SK-N-SH treated with all-trans-retinoic acid at 6 μM for 48 hours (cell line): ENCODE data around the gene CENPT.

Experiments used
- ATAC-seq: fragments of 200-7000 bp; cut with Tn5 transposase; 3 replicates; pipeline ENCODE4 v1.9.1; 2020; ENCODE audit warnings: mild to moderate bottlenecking, moderate library complexity
- ARNTL ChIP-seq: fragments of 450-650 bp; formaldehyde crosslinking; IDR thresholded peaks from 2 replicates; pipeline ENCODE4 v1.5.0; 2020; ENCODE audit warnings: low read depth, mild to moderate bottlenecking, moderate library complexity, borderline replicate concordance
- CSDC2 ChIP-seq: fragments of 250-450 bp; sonication (Bioruptor Pico); IDR thresholded peaks from 2 replicates; pipeline ENCODE4 v1.5.0; 2020; ENCODE audit warnings: mild to moderate bottlenecking, moderate library complexity
- ESRRG ChIP-seq: fragments of 250-450 bp; sonication (Bioruptor Pico); IDR thresholded peaks from 2 replicates; pipeline ENCODE4 v1.6.1; 2021; ENCODE audit warnings: mild to moderate bottlenecking
- GLIS3 ChIP-seq: fragments of 250-450 bp; sonication (Bioruptor Pico); IDR thresholded peaks from 2 replicates; pipeline ENCODE4 v1.5.0; 2020; ENCODE audit warnings: mild to moderate bottlenecking, moderate library complexity
- ISL1 ChIP-seq: fragments of 250-450 bp; sonication (Bioruptor Pico); IDR thresholded peaks from 2 replicates; pipeline ENCODE4 v2.1.2; 2022; ENCODE audit warnings: mild to moderate bottlenecking, moderate library complexity
- OSR1 ChIP-seq: fragments of 250-450 bp; sonication (Bioruptor Pico); IDR thresholded peaks from 2 replicates; pipeline ENCODE4 v1.8.0; 2022; ENCODE audit warnings: moderate library complexity, mild to moderate bottlenecking, inconsistent platforms
- POU6F1 ChIP-seq: fragments of 250-450 bp; sonication (Bioruptor Pico); IDR thresholded peaks from 2 replicates; pipeline ENCODE4 v1.8.0; 2021; ENCODE audit warnings: low read depth, mild to moderate bottlenecking, moderate library complexity, borderline replicate concordance
- PPARA ChIP-seq: fragments of 250-450 bp; sonication (Bioruptor Pico); IDR thresholded peaks from 2 replicates; pipeline ENCODE4 v1.5.0; 2020; ENCODE audit warnings: mild to moderate bottlenecking, borderline replicate concordance
- RARB ChIP-seq: fragments of 250-450 bp; sonication (Bioruptor Pico); IDR thresholded peaks from 2 replicates; pipeline ENCODE4 v1.8.0; 2021; ENCODE audit warnings: mild to moderate bottlenecking, moderate library complexity
- SNAI2 ChIP-seq: fragments of 250-450 bp; sonication (Bioruptor Pico); IDR thresholded peaks from 2 replicates; pipeline ENCODE4 v1.5.0; 2020; ENCODE audit warnings: mild to moderate bottlenecking, moderate library complexity
- TOX ChIP-seq: fragments of 250-450 bp; sonication (Bioruptor Pico); IDR thresholded peaks from 2 replicates; pipeline ENCODE4 v1.8.0; 2021; ENCODE audit warnings: mild to moderate bottlenecking, moderate library complexity, borderline replicate concordance
- ZFP3 ChIP-seq: fragments of 250-450 bp; sonication (Bioruptor Pico); IDR thresholded peaks from 2 replicates; pipeline ENCODE4 v1.5.0; 2020; ENCODE audit warnings: mild to moderate bottlenecking, moderate library complexity
- ZFP30 ChIP-seq: fragments of 450-650 bp; formaldehyde crosslinking; IDR thresholded peaks from 2 replicates; pipeline ENCODE4 v1.5.0; 2022; ENCODE audit warnings: mild to moderate bottlenecking, moderate library complexity
- ZNF70 ChIP-seq: fragments of 450-650 bp; formaldehyde crosslinking; IDR thresholded peaks from 2 replicates; pipeline ENCODE4 v1.5.0; 2020; ENCODE audit warnings: mild to moderate bottlenecking, moderate library complexity
- ZNF8 ChIP-seq: fragments of 450-650 bp; formaldehyde crosslinking; IDR thresholded peaks from 2 replicates; pipeline ENCODE4 v1.5.0; 2020; ENCODE audit warnings: mild to moderate bottlenecking, moderate library complexity
- TF ChIP-seq, protein P1 (sequence below): fragments of 250-450 bp; sonication (Bioruptor Pico); IDR thresholded peaks from 2 replicates; pipeline ENCODE4 v1.5.0; 2020; ENCODE audit warnings: mild to moderate bottlenecking, moderate library complexity
- TF ChIP-seq, protein P2 (sequence below): fragments of 250-450 bp; sonication (Bioruptor Pico); IDR thresholded peaks from 2 replicates; pipeline ENCODE4 v1.5.1; 2021; ENCODE audit warnings: mild to moderate bottlenecking, moderate library complexity
- TF ChIP-seq, protein P3 (sequence below): fragments of 250-450 bp; sonication (Bioruptor Pico); IDR thresholded peaks from 2 replicates; pipeline ENCODE4 v1.5.1; 2020; ENCODE audit warnings: low read depth, mild to moderate bottlenecking, moderate library complexity
- TF ChIP-seq, protein P4 (sequence below): fragments of 250-450 bp; sonication (Bioruptor Pico); IDR thresholded peaks from 2 replicates; pipeline ENCODE4 v1.8.0; 2020; ENCODE audit warnings: mild to moderate bottlenecking, moderate library complexity, borderline replicate concordance

Gene CENPT

DNA sequence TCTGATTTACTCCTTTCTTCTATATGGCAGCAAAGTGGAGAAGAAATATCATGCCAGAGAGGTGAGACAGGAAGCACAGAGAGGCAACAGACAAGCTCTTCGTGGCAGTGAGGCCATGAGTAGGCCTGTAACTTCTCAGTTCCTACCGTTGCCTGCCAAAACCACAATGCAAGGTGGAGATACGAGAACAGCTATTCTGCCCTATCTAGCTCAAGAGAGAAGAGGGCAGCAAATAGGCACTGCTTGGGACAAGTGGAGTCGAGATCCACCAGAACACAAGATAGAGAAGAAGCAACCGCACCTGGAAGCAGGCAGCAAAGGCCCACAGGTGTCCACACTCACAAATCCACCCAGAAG, 66.0 kb downstream of the CENPT start (continued):
- TF ChIP-seq, protein P1, sequence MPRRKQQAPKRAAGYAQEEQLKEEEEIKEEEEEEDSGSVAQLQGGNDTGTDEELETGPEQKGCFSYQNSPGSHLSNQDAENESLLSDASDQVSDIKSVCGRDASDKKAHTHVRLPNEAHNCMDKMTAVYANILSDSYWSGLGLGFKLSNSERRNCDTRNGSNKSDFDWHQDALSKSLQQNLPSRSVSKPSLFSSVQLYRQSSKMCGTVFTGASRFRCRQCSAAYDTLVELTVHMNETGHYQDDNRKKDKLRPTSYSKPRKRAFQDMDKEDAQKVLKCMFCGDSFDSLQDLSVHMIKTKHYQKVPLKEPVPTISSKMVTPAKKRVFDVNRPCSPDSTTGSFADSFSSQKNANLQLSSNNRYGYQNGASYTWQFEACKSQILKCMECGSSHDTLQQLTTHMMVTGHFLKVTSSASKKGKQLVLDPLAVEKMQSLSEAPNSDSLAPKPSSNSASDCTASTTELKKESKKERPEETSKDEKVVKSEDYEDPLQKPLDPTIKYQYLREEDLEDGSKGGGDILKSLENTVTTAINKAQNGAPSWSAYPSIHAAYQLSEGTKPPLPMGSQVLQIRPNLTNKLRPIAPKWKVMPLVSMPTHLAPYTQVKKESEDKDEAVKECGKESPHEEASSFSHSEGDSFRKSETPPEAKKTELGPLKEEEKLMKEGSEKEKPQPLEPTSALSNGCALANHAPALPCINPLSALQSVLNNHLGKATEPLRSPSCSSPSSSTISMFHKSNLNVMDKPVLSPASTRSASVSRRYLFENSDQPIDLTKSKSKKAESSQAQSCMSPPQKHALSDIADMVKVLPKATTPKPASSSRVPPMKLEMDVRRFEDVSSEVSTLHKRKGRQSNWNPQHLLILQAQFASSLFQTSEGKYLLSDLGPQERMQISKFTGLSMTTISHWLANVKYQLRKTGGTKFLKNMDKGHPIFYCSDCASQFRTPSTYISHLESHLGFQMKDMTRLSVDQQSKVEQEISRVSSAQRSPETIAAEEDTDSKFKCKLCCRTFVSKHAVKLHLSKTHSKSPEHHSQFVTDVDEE (CRISPR knock-in tag) = no peak

GRCh38 chr16:67780847-67781564, 66.5 kb downstream of the CENPT start:
- ATAC-seq = no peak
- TF ChIP-seq SNAI2 (CRISPR knock-in tag) (no peak), ZFP30 (CRISPR knock-in tag) (no peak), CSDC2 (CRISPR knock-in tag) (no peak), TOX (no peak), ZFP3 (CRISPR knock-in tag) (no peak)
- TF ChIP-seq, protein P2, sequence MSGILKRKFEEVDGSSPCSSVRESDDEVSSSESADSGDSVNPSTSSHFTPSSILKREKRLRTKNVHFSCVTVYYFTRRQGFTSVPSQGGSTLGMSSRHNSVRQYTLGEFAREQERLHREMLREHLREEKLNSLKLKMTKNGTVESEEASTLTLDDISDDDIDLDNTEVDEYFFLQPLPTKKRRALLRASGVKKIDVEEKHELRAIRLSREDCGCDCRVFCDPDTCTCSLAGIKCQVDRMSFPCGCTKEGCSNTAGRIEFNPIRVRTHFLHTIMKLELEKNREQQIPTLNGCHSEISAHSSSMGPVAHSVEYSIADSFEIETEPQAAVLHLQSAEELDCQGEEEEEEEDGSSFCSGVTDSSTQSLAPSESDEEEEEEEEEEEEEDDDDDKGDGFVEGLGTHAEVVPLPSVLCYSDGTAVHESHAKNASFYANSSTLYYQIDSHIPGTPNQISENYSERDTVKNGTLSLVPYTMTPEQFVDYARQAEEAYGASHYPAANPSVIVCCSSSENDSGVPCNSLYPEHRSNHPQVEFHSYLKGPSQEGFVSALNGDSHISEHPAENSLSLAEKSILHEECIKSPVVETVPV (CRISPR knock-in tag) = no peak

DNA sequence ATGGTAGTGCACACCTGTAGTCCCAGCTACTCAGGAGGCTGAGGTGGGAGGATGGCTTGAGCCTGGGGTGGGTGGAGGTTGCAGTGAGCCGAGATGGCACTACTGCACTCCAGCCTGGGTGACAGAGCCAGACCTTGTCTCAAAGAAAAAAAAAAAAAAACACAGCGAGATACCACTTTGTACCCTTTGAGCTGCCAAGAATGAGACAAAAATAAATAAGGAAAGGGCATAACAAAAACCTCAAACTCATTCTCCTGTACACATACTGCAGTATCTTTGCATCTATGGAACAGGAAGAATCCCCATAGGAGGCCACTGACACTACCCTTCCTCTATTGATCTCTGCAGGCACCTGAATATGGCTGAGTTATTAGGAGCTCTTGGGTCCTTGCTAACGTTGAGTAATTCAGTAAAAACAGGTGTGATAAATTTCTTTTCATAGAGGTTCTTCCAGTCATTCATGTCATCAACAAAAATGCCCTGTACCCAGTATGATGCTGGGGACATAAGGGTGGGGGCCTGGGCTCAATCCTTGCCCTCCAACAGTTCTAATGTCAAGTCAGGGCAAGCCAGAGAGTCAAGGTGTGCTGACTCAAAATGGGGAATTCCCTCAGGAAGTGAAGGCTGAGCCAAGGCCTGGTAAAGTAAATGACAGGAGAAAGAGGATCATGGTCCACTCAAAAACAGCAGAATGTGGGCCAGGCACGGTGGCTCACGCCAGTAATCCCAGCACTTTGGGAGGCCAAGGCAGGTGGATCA, 68.1 kb downstream of the CENPT start:
- no peak for TF ChIP-seq RARB (CRISPR knock-in tag)
- TF ChIP-seq ZFP30 (CRISPR knock-in tag) = no peak
- TF ChIP-seq GLIS3 (CRISPR knock-in tag) = no peak
- no peak for TF ChIP-seq ESRRG (CRISPR knock-in tag)
- TF ChIP-seq, protein P3, sequence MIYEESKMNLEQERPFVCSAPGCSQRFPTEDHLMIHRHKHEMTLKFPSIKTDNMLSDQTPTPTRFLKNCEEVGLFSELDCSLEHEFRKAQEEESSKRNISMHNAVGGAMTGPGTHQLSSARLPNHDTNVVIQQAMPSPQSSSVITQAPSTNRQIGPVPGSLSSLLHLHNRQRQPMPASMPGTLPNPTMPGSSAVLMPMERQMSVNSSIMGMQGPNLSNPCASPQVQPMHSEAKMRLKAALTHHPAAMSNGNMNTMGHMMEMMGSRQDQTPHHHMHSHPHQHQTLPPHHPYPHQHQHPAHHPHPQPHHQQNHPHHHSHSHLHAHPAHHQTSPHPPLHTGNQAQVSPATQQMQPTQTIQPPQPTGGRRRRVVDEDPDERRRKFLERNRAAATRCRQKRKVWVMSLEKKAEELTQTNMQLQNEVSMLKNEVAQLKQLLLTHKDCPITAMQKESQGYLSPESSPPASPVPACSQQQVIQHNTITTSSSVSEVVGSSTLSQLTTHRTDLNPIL (CRISPR knock-in tag) = no peak
- no peak for TF ChIP-seq SNAI2 (CRISPR knock-in tag)
- no peak for TF ChIP-seq PPARA (CRISPR knock-in tag)
- TF ChIP-seq, protein P4, sequence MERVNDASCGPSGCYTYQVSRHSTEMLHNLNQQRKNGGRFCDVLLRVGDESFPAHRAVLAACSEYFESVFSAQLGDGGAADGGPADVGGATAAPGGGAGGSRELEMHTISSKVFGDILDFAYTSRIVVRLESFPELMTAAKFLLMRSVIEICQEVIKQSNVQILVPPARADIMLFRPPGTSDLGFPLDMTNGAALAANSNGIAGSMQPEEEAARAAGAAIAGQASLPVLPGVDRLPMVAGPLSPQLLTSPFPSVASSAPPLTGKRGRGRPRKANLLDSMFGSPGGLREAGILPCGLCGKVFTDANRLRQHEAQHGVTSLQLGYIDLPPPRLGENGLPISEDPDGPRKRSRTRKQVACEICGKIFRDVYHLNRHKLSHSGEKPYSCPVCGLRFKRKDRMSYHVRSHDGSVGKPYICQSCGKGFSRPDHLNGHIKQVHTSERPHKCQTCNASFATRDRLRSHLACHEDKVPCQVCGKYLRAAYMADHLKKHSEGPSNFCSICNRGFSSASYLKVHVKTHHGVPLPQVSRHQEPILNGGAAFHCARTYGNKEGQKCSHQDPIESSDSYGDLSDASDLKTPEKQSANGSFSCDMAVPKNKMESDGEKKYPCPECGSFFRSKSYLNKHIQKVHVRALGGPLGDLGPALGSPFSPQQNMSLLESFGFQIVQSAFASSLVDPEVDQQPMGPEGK = no peak
- TF ChIP-seq ZNF8 (CRISPR knock-in tag) = no peak
- TF ChIP-seq OSR1 (CRISPR knock-in tag) = no peak
- TF ChIP-seq ZFP3 (CRISPR knock-in tag) = no peak
- TF ChIP-seq, protein P2 (CRISPR knock-in tag) = no peak
- no peak for TF ChIP-seq POU6F1 (CRISPR knock-in tag)
- TF ChIP-seq ZNF70 (CRISPR knock-in tag) = no peak
- TF ChIP-seq ISL1 (CRISPR knock-in tag) = no peak
- TF ChIP-seq, protein P1 (CRISPR knock-in tag) = no peak
- TF ChIP-seq ARNTL (CRISPR knock-in tag) = no peak
- ATAC-seq = no peak
